Brain microvascular endothelial cell (primary cell): ENCODE results near the gene SRGAP2B.
"Not testable (repeated sequence)": the region's sequence is repeated elsewhere in the genome, so short reads cannot be mapped to it uniquely, and the experiment has no call there.

Experiments used
- DNase-seq: peaks from one replicate; pipeline ENCODE4 v3.0.0-alpha.2; 2020
- H3K27ac ChIP-seq: fragments of 250-450 bp; sonication (Bioruptor Pico); 2 replicates; pipeline ENCODE4 v1.5.1; 2020; ENCODE audit warnings: mild to moderate bottlenecking, moderate library complexity
- H3K27me3 ChIP-seq: fragments of 250-450 bp; sonication (Bioruptor Pico); replicated peaks from 2 replicates; pipeline ENCODE4 v1.5.1; 2020; ENCODE audit warnings: mild to moderate bottlenecking
- H3K36me3 ChIP-seq: fragments of 250-450 bp; sonication (Bioruptor Pico); replicated peaks from 2 replicates; pipeline ENCODE4 v1.5.1; 2020; ENCODE audit warnings: mild to moderate bottlenecking
- H3K4me3 ChIP-seq: 2 replicates; pipeline ENCODE4 v1.5.1; 2011; ENCODE audit warnings: low read depth, mild to moderate bottlenecking, control low read depth, low read length, moderate library complexity
- in situ Hi-C: cut with HindIII; loops from 2 replicates; pipeline ENCODE4 v1.10.0; 2017; ENCODE audit warnings: low sequenced_read_pairs, low pct_ligation_motif_present

Gene SRGAP2B

DNA sequence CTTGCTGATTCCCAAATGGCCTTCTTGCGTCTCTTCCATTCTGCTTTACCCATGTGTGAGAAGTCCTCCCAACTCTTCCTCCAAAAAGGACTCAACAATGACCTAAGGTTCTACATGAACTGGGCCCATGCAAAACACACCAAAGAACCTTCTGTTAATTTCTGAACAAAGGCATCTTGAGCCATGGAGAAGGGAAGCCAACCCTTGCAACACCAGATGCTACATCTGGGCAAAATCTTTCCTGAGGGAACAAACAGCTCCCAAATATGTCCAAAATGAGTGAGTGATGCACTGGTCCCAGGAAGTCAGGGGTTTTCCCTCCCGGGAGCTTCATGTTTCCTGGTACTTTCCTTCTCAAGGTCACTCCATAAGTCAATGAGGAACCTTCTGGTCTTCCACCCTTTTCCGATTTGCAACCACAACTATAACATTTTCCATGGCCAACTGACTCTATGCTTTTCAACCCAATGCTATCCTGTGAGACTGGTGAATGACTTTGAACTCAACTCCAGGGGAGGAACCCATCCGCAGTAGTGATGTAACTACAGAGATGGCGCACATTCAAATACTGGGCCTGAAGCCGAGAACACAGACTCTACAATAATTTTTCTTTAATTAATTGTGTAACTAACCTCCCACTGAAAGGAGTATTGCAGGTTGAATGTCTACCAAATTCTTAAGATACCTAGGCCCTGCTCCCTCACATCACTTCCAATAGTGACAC is 112.2 kb downstream of the SRGAP2B start:
- in situ Hi-C loops, DNase-seq, H3K36me3 ChIP-seq, H3K27me3 ChIP-seq, H3K27ac ChIP-seq, H3K4me3 ChIP-seq: not testable (repeated sequence)

DNA sequence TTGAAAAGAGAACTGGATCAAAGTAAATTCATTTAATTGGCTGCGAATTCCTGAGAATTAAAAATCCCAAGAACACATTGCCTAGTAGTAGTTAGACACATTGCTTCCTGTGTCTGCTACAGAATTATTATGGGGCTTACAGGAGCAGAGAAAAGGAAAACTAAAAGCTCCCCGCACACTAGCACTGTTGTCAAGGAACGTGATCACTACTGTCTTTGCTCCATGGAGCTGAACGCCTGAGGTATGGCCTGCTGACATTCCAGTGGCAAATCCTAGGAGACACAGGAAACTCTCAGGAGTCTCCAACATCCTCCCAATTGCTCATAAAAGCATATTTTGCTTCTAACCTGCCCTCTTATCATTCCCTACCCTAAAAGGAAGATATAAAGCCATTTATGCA is 114.0 kb downstream of the SRGAP2B start:
- H3K4me3 ChIP-seq, DNase-seq, in situ Hi-C loops, H3K27ac ChIP-seq, H3K27me3 ChIP-seq, H3K36me3 ChIP-seq: not testable (repeated sequence)

DNA sequence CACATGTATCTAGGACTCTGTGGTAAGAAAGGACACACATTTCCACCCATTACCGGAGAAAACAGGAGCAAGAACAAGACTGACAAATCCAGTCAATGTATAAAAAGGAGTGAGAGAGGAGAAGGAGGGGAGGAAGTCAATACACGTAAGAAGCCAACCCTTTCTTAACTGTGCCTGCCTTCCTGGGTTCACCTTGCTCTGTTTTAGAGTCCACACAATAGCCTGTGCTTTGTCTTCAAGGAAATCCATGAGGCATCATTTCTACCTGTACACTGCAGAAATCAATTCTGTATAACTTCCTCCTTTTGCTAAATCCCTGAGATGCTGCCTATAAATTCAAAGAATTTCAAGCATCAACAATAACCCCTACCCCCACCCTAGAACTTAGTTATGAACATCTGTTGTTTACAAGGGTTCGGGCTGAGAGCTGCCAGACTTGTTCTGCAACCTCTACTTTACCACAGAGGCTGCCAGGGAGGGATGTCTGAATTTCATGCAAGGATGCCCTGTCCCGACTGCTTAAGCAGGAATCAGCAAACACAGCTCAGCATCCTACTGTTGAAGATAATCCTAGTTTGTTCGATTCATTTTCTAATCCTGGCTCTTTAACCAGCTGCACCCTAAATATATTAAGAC is 115.0 kb downstream of the SRGAP2B start:
- H3K27ac ChIP-seq, in situ Hi-C loops, H3K27me3 ChIP-seq, H3K4me3 ChIP-seq, DNase-seq, H3K36me3 ChIP-seq: not testable (repeated sequence)

GRCh38 chr1:144977856-144978255 is 117.3 kb downstream of the SRGAP2B start:
- H3K27me3 ChIP-seq, DNase-seq, H3K27ac ChIP-seq, H3K36me3 ChIP-seq, in situ Hi-C loops, H3K4me3 ChIP-seq: not testable (repeated sequence)

DNA sequence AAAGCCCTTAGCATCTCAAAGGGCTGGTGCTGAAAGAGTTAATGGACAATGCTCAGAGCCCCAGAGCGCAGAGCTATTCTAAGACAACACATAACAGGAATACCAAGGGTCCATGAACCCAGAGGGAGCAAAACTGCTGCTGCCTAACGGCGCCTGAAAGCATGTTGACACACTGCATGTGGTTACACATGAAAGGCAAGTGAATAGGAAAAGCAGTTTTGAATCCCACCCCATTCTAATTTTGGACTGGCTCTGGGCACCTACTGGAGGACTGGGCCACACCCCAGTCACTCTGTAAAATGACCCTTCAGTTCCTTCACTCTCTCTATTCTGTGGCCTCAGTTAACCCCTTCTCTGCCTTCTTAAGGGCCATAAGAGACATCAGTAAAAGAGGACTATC is 123.2 kb downstream of the SRGAP2B start:
- H3K27me3 ChIP-seq, DNase-seq, in situ Hi-C loops, H3K36me3 ChIP-seq, H3K27ac ChIP-seq, H3K4me3 ChIP-seq: not testable (repeated sequence)

DNA sequence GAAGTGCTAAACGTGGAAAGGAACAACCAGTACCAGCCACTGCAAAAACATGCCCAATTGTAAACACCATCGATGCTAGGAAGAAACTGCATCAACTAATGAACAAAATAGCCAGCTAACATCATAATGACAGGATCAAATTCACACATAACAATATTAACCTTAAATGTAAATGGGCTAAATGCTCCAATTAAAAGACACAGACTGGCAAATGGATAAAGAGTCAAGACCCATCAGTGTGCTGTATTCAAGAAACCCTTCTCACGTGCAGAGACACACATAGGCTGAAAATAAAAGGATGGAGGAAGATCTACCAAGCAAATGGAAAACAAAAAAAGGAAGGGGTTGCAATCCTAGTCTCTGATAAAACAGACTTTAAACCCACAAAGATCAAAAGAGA is 128.6 kb downstream of the SRGAP2B start:
- DNase-seq, H3K27ac ChIP-seq, H3K36me3 ChIP-seq, in situ Hi-C loops, H3K4me3 ChIP-seq, H3K27me3 ChIP-seq: not testable (repeated sequence)

DNA sequence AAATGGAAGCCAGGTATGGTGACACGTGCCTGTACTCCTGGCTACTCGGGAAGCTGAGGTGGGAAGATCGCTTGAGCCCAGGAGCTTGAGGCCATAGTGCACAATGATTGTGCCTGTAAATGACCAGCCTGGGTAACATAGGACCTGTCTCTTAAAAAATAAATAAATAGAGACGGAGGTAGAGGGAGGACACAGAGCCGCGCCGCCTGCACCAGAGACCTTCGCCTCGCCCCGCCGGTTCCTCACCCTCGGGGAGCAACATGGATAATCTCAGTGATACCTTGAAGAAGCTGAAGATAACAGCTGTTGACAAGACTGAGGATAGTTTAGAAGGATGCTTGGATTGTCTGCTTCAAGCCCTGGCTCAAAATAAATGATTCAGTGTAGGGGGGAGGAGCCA is 130.4 kb downstream of the SRGAP2B start:
- DNase-seq, H3K4me3 ChIP-seq, H3K36me3 ChIP-seq, in situ Hi-C loops, H3K27ac ChIP-seq, H3K27me3 ChIP-seq: not testable (repeated sequence)

- H3K4me3 ChIP-seq, H3K36me3 ChIP-seq, H3K27me3 ChIP-seq, in situ Hi-C loops, H3K27ac ChIP-seq, DNase-seq: not testable (repeated sequence)
These were observed 130.9 kb downstream of the SRGAP2B start for GRCh38 chr1:144964186-144964585.

- H3K27me3 ChIP-seq, H3K4me3 ChIP-seq, H3K27ac ChIP-seq, H3K36me3 ChIP-seq, DNase-seq, in situ Hi-C loops: not testable (repeated sequence)
These were observed 131.6 kb downstream of the SRGAP2B start for GRCh38 chr1:144963571-144963970.

- H3K27ac ChIP-seq, H3K27me3 ChIP-seq, H3K4me3 ChIP-seq, in situ Hi-C loops, H3K36me3 ChIP-seq, DNase-seq: not testable (repeated sequence)
These were observed 133.2 kb downstream of the SRGAP2B start for GRCh38 chr1:144961604-144962583.

DNA sequence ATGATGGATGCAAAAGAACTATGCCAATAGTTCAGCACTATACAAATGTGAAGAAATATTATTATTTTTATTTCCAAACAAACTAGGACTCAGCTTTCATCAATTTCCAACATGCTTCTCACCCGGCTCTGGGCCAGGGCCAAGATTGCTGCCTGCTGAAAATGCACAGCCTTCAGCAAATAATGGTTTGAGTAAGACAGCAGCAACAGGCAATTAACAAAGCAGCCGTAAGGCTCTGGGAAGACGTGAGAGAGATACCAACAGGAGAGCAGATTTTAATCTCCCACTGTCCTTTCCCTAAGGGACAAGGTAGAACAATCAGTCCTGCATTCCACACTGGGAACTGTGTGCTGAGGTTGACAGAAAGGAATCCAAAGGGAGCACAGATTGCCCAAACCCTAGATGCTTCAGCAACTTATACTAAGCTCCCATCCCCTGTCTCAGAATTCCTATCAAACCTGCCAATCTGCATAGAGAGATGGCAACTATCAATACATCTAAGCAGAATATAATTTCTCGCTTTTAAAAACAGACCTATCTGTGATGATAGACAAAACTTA is 134.1 kb downstream of the SRGAP2B start:
- H3K27ac ChIP-seq, DNase-seq, H3K27me3 ChIP-seq, H3K4me3 ChIP-seq, H3K36me3 ChIP-seq, in situ Hi-C loops: not testable (repeated sequence)

DNA sequence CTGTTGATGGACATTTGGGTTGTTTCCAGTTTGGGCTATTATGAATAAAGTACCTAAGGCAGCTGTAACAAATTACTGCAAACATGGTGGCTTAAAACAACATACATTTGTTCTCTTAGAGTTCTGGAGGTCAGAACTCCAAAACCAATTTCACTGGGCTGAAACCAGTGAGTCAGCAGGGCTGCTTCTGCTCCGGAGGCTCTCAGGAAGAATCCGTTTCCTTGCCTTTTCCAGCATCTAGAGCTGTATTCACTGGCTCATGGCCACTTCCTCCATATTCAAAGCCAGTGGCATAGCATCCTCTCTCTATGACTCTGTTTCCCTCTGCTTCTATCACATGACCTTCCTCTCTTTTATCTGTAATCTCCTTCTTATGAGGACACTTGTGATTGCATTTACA is 146.7 kb downstream of the SRGAP2B start:
- in situ Hi-C loops = not testable (repeated sequence)

DNA sequence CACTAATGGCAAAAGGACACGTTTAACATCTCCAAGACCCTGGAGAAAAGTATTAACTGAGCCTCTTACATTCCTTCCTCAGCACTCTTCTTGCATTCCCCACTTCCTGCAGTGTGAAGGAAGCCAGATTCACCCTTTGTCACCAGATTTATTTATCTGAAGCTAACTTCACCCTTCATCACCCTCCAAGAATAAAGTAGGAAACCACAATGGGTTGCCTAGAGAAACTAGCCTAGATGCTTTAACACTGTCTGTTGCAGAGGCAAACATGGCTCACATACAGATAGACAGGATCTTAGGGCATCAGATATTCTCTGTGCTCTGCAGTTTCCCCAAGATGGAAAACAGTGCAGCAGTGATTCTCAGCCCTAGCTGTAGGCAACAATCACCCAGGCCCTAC is 147.6 kb downstream of the SRGAP2B start:
- H3K27ac ChIP-seq, in situ Hi-C loops: not testable (repeated sequence)

More for the DNA sequence above, 146.7 kb downstream of the SRGAP2B start:
- H3K36me3 ChIP-seq, H3K4me3 ChIP-seq, H3K27me3 ChIP-seq, H3K27ac ChIP-seq, DNase-seq: not testable (repeated sequence)

More for the DNA sequence above, 147.6 kb downstream of the SRGAP2B start:
- not testable (repeated sequence) for H3K36me3 ChIP-seq, H3K4me3 ChIP-seq, H3K27me3 ChIP-seq, DNase-seq
